Lower lobe of right lung (tissue), 2 donors: ENCODE results near the gene MED13L. TPM values are rescaled to one million over a fixed set of nuclear protein-coding genes. Genes with fewer than 3 reads are reported as not detected.
A peak's percentile ranks its signal among the peaks of the same experiment; 100 is the strongest.

Experiments used
- ATAC-seq, 2 donors: fragments of 200-7000 bp; cut with Tn5 transposase; one replicate each; pipeline ENCODE4 v1.9.1; 2020 to 2022; ENCODE audit warnings: mild to moderate bottlenecking in 2 of 2, moderate library complexity in 2 of 2
- DNase-seq: peaks from one replicate; pipeline ENCODE4 v3.0.0-alpha.2; 2020
- H3K27ac ChIP-seq: fragments of 200-600 bp; one replicate; pipeline ENCODE4 v1.8.0; 2022
- H3K27me3 ChIP-seq: fragments of 200-600 bp; one replicate; pipeline ENCODE4 v1.8.0; 2022; ENCODE audit warnings: low read depth
- H3K36me3 ChIP-seq: fragments of 200-600 bp; one replicate; pipeline ENCODE4 v1.8.0; 2022; ENCODE audit warnings: mild to moderate bottlenecking
- H3K4me1 ChIP-seq: fragments of 200-600 bp; one replicate; pipeline ENCODE4 v1.8.0; 2022
- H3K4me3 ChIP-seq: fragments of 200-600 bp; one replicate; pipeline ENCODE4 v1.8.0; 2022; ENCODE audit warnings: mild to moderate bottlenecking
- H3K9me3 ChIP-seq: fragments of 200-600 bp; one replicate; pipeline ENCODE4 v1.8.0; 2022
- CTCF ChIP-seq: fragments of 200-600 bp; IDR thresholded peaks from one replicate; pipeline ENCODE4 v1.8.0; 2022; ENCODE audit warnings: antibody characterized with exemption, mild to moderate bottlenecking
- intact Hi-C: fragments of 100-400 bp; cut with DNase I; formaldehyde crosslinking; loops from one replicate; pipeline ENCODE4 v1.11.0; 2022
- total RNA-seq: library from RNA; stranded (reverse); fragmentation: NEBNext Ultra II Directional; extraction: Animal tissue kit (Norgen Biotek cat#: 25700); gene quantifications from one replicate; pipeline ENCODE4 v1.2.1, GENCODE V29; 2021
- donor health status: DM: no; HTN: yes; CAD: no; lungs with severe emphysema.

MED13L gene
- total RNA-seq, 1 donor from 2014 or later = 148 TPM

- TF ChIP-seq CTCF = no peak
- intact Hi-C loops = no loop called here
- H3K27me3 ChIP-seq = no peaks in the 10 kb centered on the region
- no peak for DNase-seq
- no peak overlapping the region for H3K27ac ChIP-seq
- no peak for ATAC-seq
- no peaks in the 10 kb centered on the region for H3K9me3 ChIP-seq
- H3K36me3 ChIP-seq = peaks cover 5% of the 10 kb centered on the region
- H3K4me3 ChIP-seq = no peak overlapping the region
- H3K4me1 ChIP-seq = no peaks in the 10 kb centered on the region
These were observed 331.4 kb downstream of the MED13L start for GRCh38 chr12:115946092-115946491.

GRCh38 chr12:115945491-115945885 is 332.0 kb downstream of the MED13L start:
- DNase-seq (no peak), ATAC-seq (no peak)
- Histone ChIP-seq H3K27me3 (no peaks in the 10 kb centered on the region), H3K9me3 (no peaks in the 10 kb centered on the region), H3K4me1 (no peaks in the 10 kb centered on the region), H3K27ac (peak overlapping the region; percentile 18), H3K36me3 (peaks cover 3% of the 10 kb centered on the region), H3K4me3 (no peak overlapping the region)
- intact Hi-C loops = no loop called here
- TF ChIP-seq CTCF = no peak

- no peak for DNase-seq
- intact Hi-C loops = no loop called here
- TF ChIP-seq CTCF = no peak
- Histone ChIP-seq H3K27me3 (no peaks in the 10 kb centered on the region), H3K9me3 (no peaks in the 10 kb centered on the region), H3K27ac (peak overlapping the region; percentile 18), H3K4me1 (no peaks in the 10 kb centered on the region), H3K4me3 (no peak overlapping the region), H3K36me3 (no peaks in the 10 kb centered on the region)
- peak in 1 of 2 donors; percentile 45 for ATAC-seq
These were observed 332.5 kb downstream of the MED13L start for GRCh38 chr12:115944837-115945490.

- no peak for ATAC-seq
- H3K4me3 ChIP-seq = no peak overlapping the region
These were observed 333.1 kb downstream of the MED13L start for GRCh38 chr12:115944392-115944742.

GRCh38 chr12:115943630-115944391 is 333.7 kb downstream of the MED13L start:
- peak; percentile 61 to 69 for ATAC-seq
- peaks cover 4% of the 10 kb centered on the region for H3K9me3 ChIP-seq
- H3K27ac ChIP-seq = no peak overlapping the region
- intact Hi-C loops = no loop called here
- no peaks in the 10 kb centered on the region for H3K36me3 ChIP-seq
- H3K4me3 ChIP-seq = no peak overlapping the region
- H3K4me1 ChIP-seq = no peaks in the 10 kb centered on the region
- peak; percentile 58 for DNase-seq
- no peak for TF ChIP-seq CTCF
- H3K27me3 ChIP-seq = no peaks in the 10 kb centered on the region

More at GRCh38 chr12:115944392-115944742, 333.1 kb downstream of the MED13L start:
- Histone ChIP-seq H3K27me3 (no peaks in the 10 kb centered on the region), H3K27ac (no peak overlapping the region), H3K4me1 (no peaks in the 10 kb centered on the region), H3K9me3 (no peaks in the 10 kb centered on the region), H3K36me3 (no peaks in the 10 kb centered on the region)
- TF ChIP-seq CTCF = no peak
- intact Hi-C loops = no loop called here
- no peak for DNase-seq
